K562 (cell line): ENCODE data around the gene RASGRP2. TPM values are rescaled to one million over a fixed set of nuclear protein-coding genes. Genes with fewer than 3 reads are reported as not detected.

Experiments used
- ATAC-seq: fragments of 200-7000 bp; cut with Tn5 transposase; 3 replicates; pipeline ENCODE4 v1.9.1; 2020; ENCODE audit warnings: moderate library complexity
- BruUV-seq: library from RNA; stranded (reverse); fragments of 400-500 nt; replicated peaks from 2 replicates; lab custom pipeline; 2021; lab: Mats Ljungman, UMichigan
- CTCF ChIA-PET: fragments of 300-600 bp; formaldehyde crosslinking; extraction: SDS; loops from one replicate; lab custom pipeline; 2021; ENCODE audit warnings: low intra/inter-chr PET ratio; lab: Yijun Ruan, JAX
- POLR2A ChIA-PET: fragments of 300-600, 350-650 bp; sonication (Branson Sonifier 250); formaldehyde crosslinking; extraction: SDS; loops from one replicate; lab custom pipeline; 2021; ENCODE audit warnings: antibody characterized with exemption, inconsistent platforms; lab: Yijun Ruan, JAX
- DNase-seq, 4 experiments: peaks; one replicate each; pipeline versions ENCODE4 v3.0.0 to v3.0.0-alpha.2; 2011 to 2018; ENCODE audit warnings: low spot score in 3 of 4, mixed read lengths in 3 of 4; ENCODE audit errors: extremely low read depth in 1 of 4
- FAIRE-seq: peaks from 2 replicates; lab custom pipeline; 2011; peaks lifted over from hg19 to GRCh38; lab: Jason Lieb, UNC
- H2AFZ ChIP-seq: 2 replicates; pipeline ENCODE4 v1.6.0; 2011; ENCODE audit warnings: low read depth, low read length, control low read depth, inconsistent platforms
- H3K27ac ChIP-seq: fragments of 200-600 bp; 3 replicates; pipeline ENCODE4 v1.8.0; 2011; ENCODE audit warnings: low read depth, mild to moderate bottlenecking, control low read depth, inconsistent platforms, low read length, moderate library complexity, mixed read lengths; ENCODE audit errors: extremely low read depth
- H3K27me3 ChIP-seq, 2 experiments: fragments of 300-600 bp in 1 of 2; 2 replicates in 1 of 2; 3 replicates in 1 of 2; pipeline versions ENCODE4 v1.6.0 to v1.8.0; 2011; ENCODE audit warnings: inconsistent platforms in 2 of 2, low read length in 2 of 2, mild to moderate bottlenecking in 1 of 2, mixed read lengths in 1 of 2, moderate library complexity in 1 of 2; ENCODE audit not compliant: control insufficient read depth in 2 of 2, insufficient read depth in 2 of 2
- H3K36me3 ChIP-seq: fragments of 300-600 bp; 3 replicates; pipeline ENCODE4 v1.8.0; 2011; ENCODE audit warnings: mild to moderate bottlenecking, low read length, inconsistent platforms; ENCODE audit not compliant: control insufficient read depth, insufficient read depth
- H3K4me1 ChIP-seq, 2 experiments: fragments of 200-600 bp in 1 of 2; replicated peaks in 1 of 2; 2 replicates in 1 of 2; 3 replicates in 1 of 2; pipeline versions ENCODE4 v1.5.1 to v1.8.0; 2011; ENCODE audit warnings: inconsistent platforms in 2 of 2, low read length in 2 of 2, mild to moderate bottlenecking in 1 of 2, mixed read lengths in 1 of 2, moderate library complexity in 1 of 2; ENCODE audit not compliant: control insufficient read depth in 2 of 2, insufficient read depth in 2 of 2
- H3K4me2 ChIP-seq: 2 replicates; pipeline ENCODE4 v1.6.1; 2011; ENCODE audit warnings: low read length, control low read depth, inconsistent platforms, mixed read lengths; ENCODE audit not compliant: insufficient read depth
- H3K4me3 ChIP-seq: fragments of 200-600 bp; sonication (generic), shearing (Covaris generic); 2 replicates; pipeline ENCODE4 v1.5.1; 2016; ENCODE audit warnings: control low read depth, inconsistent platforms
- H3K79me2 ChIP-seq: fragments of 200-600 bp; 3 replicates; pipeline ENCODE4 v1.8.0; 2011; ENCODE audit warnings: low read length, inconsistent platforms; ENCODE audit not compliant: control insufficient read depth, insufficient read depth
- H3K9ac ChIP-seq, 2 experiments: 2 replicates each; pipeline versions ENCODE4 v1.6.0 to v1.6.1; 2011; ENCODE audit warnings: low read depth in 2 of 2, low read length in 2 of 2, control low read depth in 1 of 2, inconsistent platforms in 1 of 2, mild to moderate bottlenecking in 1 of 2, mixed read lengths in 1 of 2; ENCODE audit not compliant: insufficient read depth in 1 of 2
- H3K9me1 ChIP-seq: one replicate; pipeline ENCODE4 v1.6.0; 2011; ENCODE audit warnings: inconsistent platforms, mild to moderate bottlenecking, low read length, moderate library complexity; ENCODE audit not compliant: control insufficient read depth, insufficient read depth
- H3K9me3 ChIP-seq: replicated peaks from 2 replicates; pipeline ENCODE4 v1.5.1; 2011; ENCODE audit warnings: low read depth, low read length, inconsistent platforms; ENCODE audit not compliant: control insufficient read depth, insufficient read depth
- H4K20me1 ChIP-seq: replicated peaks from 2 replicates; pipeline ENCODE4 v1.6.1; 2011; ENCODE audit warnings: low read length, inconsistent platforms, mixed read lengths; ENCODE audit not compliant: control insufficient read depth, insufficient read depth
- C11orf30 ChIP-seq: fragments of 450-650 bp; IDR thresholded peaks from 2 replicates; pipeline ENCODE4 v1.6.1; 2016; ENCODE audit warnings: low read depth, mild to moderate bottlenecking
- CREB3L1 ChIP-seq: fragments of 450-650 bp; IDR thresholded peaks from 2 replicates; pipeline ENCODE4 v1.6.1; 2014; ENCODE audit warnings: low read depth, mild to moderate bottlenecking, moderate library complexity, borderline replicate concordance
- EGR1 ChIP-seq: fragments of 450-650 bp; conservative IDR thresholded peaks from 2 replicates; pipeline ENCODE4 v1.6.1; 2017; ENCODE audit warnings: mild to moderate bottlenecking
- HINFP ChIP-seq: fragments of 450-650 bp; conservative IDR thresholded peaks from 2 replicates; pipeline ENCODE4 v1.6.1; 2016; ENCODE audit warnings: missing genetic modification characterization, low read depth, mild to moderate bottlenecking, control low read depth, missing compliant biosample characterization
- HLTF ChIP-seq: fragments of 450-650 bp; IDR thresholded peaks from 2 replicates; pipeline ENCODE4 v1.6.1; 2016
- MAFK ChIP-seq: IDR thresholded peaks from 2 replicates; pipeline ENCODE4 v1.6.1; 2011; ENCODE audit warnings: low read length, improper control_type of control experiment
- MBD1 ChIP-seq: fragments of 250-450 bp; sonication (Bioruptor Pico); IDR thresholded peaks from 2 replicates; pipeline ENCODE4 v1.8.0; 2022; ENCODE audit warnings: inconsistent platforms
- NCOR1 ChIP-seq: fragments of 450-650 bp; IDR thresholded peaks from 2 replicates; pipeline ENCODE4 v1.6.1; 2016; ENCODE audit warnings: mild to moderate bottlenecking, moderate library complexity
- RBM39 ChIP-seq: fragments of 200-400 bp; formaldehyde crosslinking; optimal IDR thresholded peaks from 2 replicates; pipeline ENCODE3; 2018; ENCODE audit warnings: low read depth, low read length
- ZBTB11 ChIP-seq, 3 experiments: fragments of 200-800 bp in 1 of 3; fragments of 250-450 bp in 1 of 3; fragments of 450-650 bp in 1 of 3; sonication (Bioruptor Pico) in 1 of 3; sonication (Bioruptor generic) in 1 of 3; formaldehyde crosslinking in 1 of 3; IDR thresholded peaks; 2 replicates each; pipeline versions ENCODE4 v1.6.1 to v1.8.0; 2016 to 2022; ENCODE audit warnings: mild to moderate bottlenecking in 2 of 3, missing genetic modification characterization in 2 of 3, missing compliant biosample characterization in 1 of 3, moderate library complexity in 1 of 3
- ZEB2 ChIP-seq: fragments of 450-650 bp; IDR thresholded peaks from 2 replicates; pipeline ENCODE4 v1.6.1; 2016
- ZNF316 ChIP-seq: fragments of 450-650 bp; IDR thresholded peaks from 2 replicates; pipeline ENCODE4 v1.6.1; 2016
- ZNF512 ChIP-seq: IDR thresholded peaks from 2 replicates; pipeline ENCODE4 v1.6.1; 2016; ENCODE audit warnings: missing genetic modification characterization, missing compliant biosample characterization
- WGBS: fragments of 100-300 bp; shearing (Covaris generic); methylation state at CpG from one replicate; pipeline ENCODE4 v1.1.6; 2016; ENCODE audit warnings: low coverage, mixed read lengths; ENCODE audit not compliant: insufficient coverage; ENCODE audit errors: missing lambda C conversion rate; 5-methylcytosine and 5-hydroxymethylcytosine counted together
- in situ Hi-C: fragments of 300-500 bp; cut with MboI; formaldehyde crosslinking; loops from 4 replicates; pipeline ENCODE4 v1.15.0; 2018; ENCODE audit warnings: inconsistent platforms, mixed read lengths
- intact Hi-C: fragments of 100-400 bp; cut with micrococcal nuclease; formaldehyde crosslinking; loops from 2 replicates; pipeline ENCODE4 v1.14.2; 2022
- polyA plus RNA-seq, 8 experiments: library from polyadenylated mRNA; depleted of rRNA in 4 of 8; stranded (reverse) in 5 of 8; unstranded in 3 of 8; fragments of >200 nt; fragmentation: Nextera tagmentation in 2 of 8; fragmentation: Illumina TruSeq in 1 of 8; extraction: Ambion mirVana in 2 of 8; extraction: Trizol in 1 of 8; gene quantifications; 2 replicates each; pipeline versions ENCODE4 v1.2.1 to v1.2.3, GENCODE V29; 2011 to 2014; ENCODE audit warnings: inconsistent platforms in 1 of 8, missing spikeins in 1 of 8
- total RNA-seq, 7 experiments: library from RNA; depleted of rRNA in 6 of 7; stranded (reverse); fragments of >200 nt in 6 of 7; fragmentation: Illumina TruSeq in 2 of 7; extraction: Trizol in 2 of 7; gene quantifications; 2 replicates each; pipeline versions ENCODE4 v1.2.1 to v1.2.3, GENCODE V29; 2011 to 2021; ENCODE audit warnings: low replicate concordance in 1 of 7

The RASGRP2 gene
- total and polyA plus RNA-seq, 9 of the 15 experiments (the other 6 are each of a cell fraction or from before 2014, with no cell fraction given), result 0.87 to 22.7 (median 5.5) TPM

- no peak for ATAC-seq
- H2AFZ ChIP-seq, result no peak overlapping the region
- H3K79me2 ChIP-seq, result no peaks in the 10 kb centered on the region
- intact Hi-C loops, result no loop called here
- H3K9me1 ChIP-seq, result no peaks in the 10 kb centered on the region
- H3K9me3 ChIP-seq, result no peaks in the 10 kb centered on the region
- CTCF ChIA-PET, result no interaction called here
- peaks cover 10 to 66% of the 10 kb centered on the region in 2 experiments; a peak in 4 of 5 replicates for H3K27me3 ChIP-seq
- no peak overlapping the region for H3K4me3 ChIP-seq
- no peak for FAIRE-seq
- no peak overlapping the region for H3K4me2 ChIP-seq
- BruUV-seq, result no TSS peak
- H3K36me3 ChIP-seq, result no peaks in the 10 kb centered on the region
- no peak overlapping the region for H3K27ac ChIP-seq
- H3K9ac ChIP-seq, result no peak overlapping the region
- POLR2A ChIA-PET, result no interaction called here
- no peaks in the 10 kb centered on the region for H4K20me1 ChIP-seq
- WGBS, result 0% methylated on average over 8 of the region's 13 CpGs
- no peak for DNase-seq
- peaks cover 0 to 4% of the 10 kb centered on the region in 2 experiments; a peak in 2 of 5 replicates for H3K4me1 ChIP-seq
- in situ Hi-C loops, result no loop called here
- TF ChIP-seq EGR1 (no peak), MAFK (no peak), ZNF316 (peak; percentile 92), ZNF512 (peak; percentile 87), C11orf30 (peak; percentile 86; the same call in 1 of the 2 replicates), ZBTB11 (CRISPR knock-in tag; IDR thresholded peaks at IDR 0.05) (no peak), HINFP (tag) (no peak), RBM39 (no peak), MBD1 (CRISPR knock-in tag) (no peak), ZEB2 (no peak), NCOR1 (no peak), CREB3L1 (no peak), HLTF (no peak)
Observed at GRCh38 chr11:64692764-64693331, 51.1 kb downstream of the RASGRP2 start.
